ENCODE data around the gene RRAS2. TPM values are rescaled to one million over a fixed set of nuclear protein-coding genes. Genes with fewer than 3 reads are reported as not detected.

Gene RRAS2
- total RNA-seq, 1 experiment from 2014 or later, result 200 TPM

Other genes with a start within 250 kb of the RRAS2 start
- 324 and 423 TPM in 2 replicates for gene COPB1, start 140.6 kb upstream of the RRAS2 start, total RNA-seq (2014; rRNA removed; shearing (Covaris generic))
- 361 and 422 TPM in 2 replicates for gene PSMA1, start 161.2 kb upstream of the RRAS2 start, total RNA-seq (2014; rRNA removed; shearing (Covaris generic))